Measurements from ENCODE around the gene MYL7. TPM values are rescaled to one million over a fixed set of nuclear protein-coding genes. Genes with fewer than 3 reads are reported as not detected.
A peak's percentile ranks its signal among the peaks of the same experiment; 100 is the strongest.

Gene MYL7
- total and polyA plus RNA-seq, 2 donors (not counting 3 experiments of a cell fraction or from before 2014, with no cell fraction given), result not detected

DNA sequence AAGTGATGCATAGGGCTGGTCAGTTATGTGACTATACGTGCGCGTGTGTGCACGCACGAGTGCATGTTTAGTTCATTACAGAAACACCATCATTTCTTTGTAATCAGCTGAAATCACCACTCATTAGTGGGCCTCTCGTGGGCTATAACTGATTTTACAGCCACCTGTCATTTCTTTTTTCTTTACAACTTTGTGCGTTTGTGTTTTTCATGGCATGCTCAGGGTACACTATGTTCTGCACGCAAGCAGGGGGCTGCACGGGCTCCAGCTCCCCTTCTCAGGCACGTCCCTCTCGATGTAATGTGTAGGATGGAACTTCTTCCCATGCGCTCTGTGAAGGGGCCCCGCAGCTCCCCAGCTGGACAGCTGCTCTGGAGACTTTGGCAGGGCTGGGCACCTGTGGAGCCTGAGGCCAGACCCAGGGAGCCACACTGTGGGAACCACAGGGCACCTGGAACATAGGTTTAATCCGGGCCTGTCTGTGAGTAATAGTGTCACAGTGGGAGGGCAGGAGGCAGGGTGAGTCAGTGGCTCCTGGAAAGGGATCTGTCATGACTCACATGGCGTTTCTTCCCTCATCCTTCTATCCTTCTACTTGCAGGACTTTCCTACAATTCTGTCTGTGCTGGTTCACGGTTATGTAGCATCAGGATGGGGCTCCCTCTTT, 43.2 kb upstream of the MYL7 start:
- BruUV-seq (replicated peaks), result no TSS peak
- peaks cover 5% of the 10 kb centered on the region for H3K4me1 ChIP-seq (ENCODE audit: control insufficient read depth, extremely low read depth, insufficient read depth, low read length)
- H3K9me3 ChIP-seq (replicated peaks; ENCODE audit: control insufficient read depth, insufficient read depth, low read length), result no peaks in the 10 kb centered on the region
- H2AFZ ChIP-seq (ENCODE audit: low read depth, low read length), result no peak overlapping the region
- no peak overlapping the region for H3K4me3 ChIP-seq (replicated peaks in 1 of 3; ENCODE audit: insufficient read depth in 1 of 3, low read depth in 1 of 3, low read length in 3 of 3)
- ChIA-PET CTCF (no interaction called here), POLR2A (no interaction called here)
- dilution Hi-C loops (cut with MboI; ENCODE audit: extremely low pct_ligation_motif_present, low sequenced_read_pairs), result no loop called here
- DNase-seq (ENCODE audit: low read depth, low spot score), result peak; percentile 34
- no peak overlapping the region for H3K27ac ChIP-seq (ENCODE audit: insufficient read depth, low read depth, low read length)
- no peaks in the 10 kb centered on the region for H3K79me2 ChIP-seq (ENCODE audit: control insufficient read depth, insufficient read depth, low read length)
- intact Hi-C loops (cut with micrococcal nuclease), result no loop called here
- no peaks in the 10 kb centered on the region for H4K20me1 ChIP-seq (replicated peaks; ENCODE audit: control insufficient read depth, extremely low read depth, insufficient read depth, low read length)
- H3K36me3 ChIP-seq (ENCODE audit: control insufficient read depth in 2 of 2, extremely low read depth in 1 of 2, insufficient read depth in 2 of 2, low read length in 2 of 2), result no peaks in the 10 kb centered on the region
- no peak overlapping the region for H3K4me2 ChIP-seq (ENCODE audit: insufficient read depth, low read length)
- H3K9ac ChIP-seq (replicated peaks; ENCODE audit: extremely low read depth, insufficient read depth, low read length), result no peak overlapping the region
- FAIRE-seq, result peak; percentile 71
- peaks cover 7 to 12% of the 10 kb centered on the region in 2 experiments for H3K27me3 ChIP-seq (ENCODE audit: control insufficient read depth in 2 of 2, insufficient read depth in 2 of 2, low read length in 2 of 2)
- TF ChIP-seq EZH2 (IDR thresholded peaks at IDR 0.05; ENCODE audit: borderline replicate concordance, low read depth, low read length, severe bottlenecking), result no peak
- TF ChIP-seq POLR2AphosphoS5 (IDR thresholded peaks at IDR 0.05; ENCODE audit: insufficient read depth, low read depth, low read length), result no peak
- TF ChIP-seq POLR2A (IDR thresholded peaks at IDR 0.05; ENCODE audit: low read depth, low read length), result no peak
- peak; percentile 82 for TF ChIP-seq FOS (IDR thresholded peaks at IDR 0.05; ENCODE audit: borderline replicate concordance, insufficient read depth, low read length)
- no peak for TF ChIP-seq GATA2 (IDR thresholded peaks at IDR 0.05; ENCODE audit: insufficient read depth, insufficient read length, low read depth, low read length)
- no peak for TF ChIP-seq MYC (IDR thresholded peaks at IDR 0.05; ENCODE audit: low read depth, low read length)
- TF ChIP-seq, protein P1, sequence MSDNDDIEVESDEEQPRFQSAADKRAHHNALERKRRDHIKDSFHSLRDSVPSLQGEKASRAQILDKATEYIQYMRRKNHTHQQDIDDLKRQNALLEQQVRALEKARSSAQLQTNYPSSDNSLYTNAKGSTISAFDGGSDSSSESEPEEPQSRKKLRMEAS (IDR thresholded peaks at IDR 0.05; ENCODE audit: insufficient read depth, insufficient read length), result no peak
- peak; percentile 20 for TF ChIP-seq JUN (IDR thresholded peaks at IDR 0.05; ENCODE audit: borderline replicate concordance, insufficient read depth, insufficient read length, low read depth)
- TF ChIP-seq, protein P2, sequence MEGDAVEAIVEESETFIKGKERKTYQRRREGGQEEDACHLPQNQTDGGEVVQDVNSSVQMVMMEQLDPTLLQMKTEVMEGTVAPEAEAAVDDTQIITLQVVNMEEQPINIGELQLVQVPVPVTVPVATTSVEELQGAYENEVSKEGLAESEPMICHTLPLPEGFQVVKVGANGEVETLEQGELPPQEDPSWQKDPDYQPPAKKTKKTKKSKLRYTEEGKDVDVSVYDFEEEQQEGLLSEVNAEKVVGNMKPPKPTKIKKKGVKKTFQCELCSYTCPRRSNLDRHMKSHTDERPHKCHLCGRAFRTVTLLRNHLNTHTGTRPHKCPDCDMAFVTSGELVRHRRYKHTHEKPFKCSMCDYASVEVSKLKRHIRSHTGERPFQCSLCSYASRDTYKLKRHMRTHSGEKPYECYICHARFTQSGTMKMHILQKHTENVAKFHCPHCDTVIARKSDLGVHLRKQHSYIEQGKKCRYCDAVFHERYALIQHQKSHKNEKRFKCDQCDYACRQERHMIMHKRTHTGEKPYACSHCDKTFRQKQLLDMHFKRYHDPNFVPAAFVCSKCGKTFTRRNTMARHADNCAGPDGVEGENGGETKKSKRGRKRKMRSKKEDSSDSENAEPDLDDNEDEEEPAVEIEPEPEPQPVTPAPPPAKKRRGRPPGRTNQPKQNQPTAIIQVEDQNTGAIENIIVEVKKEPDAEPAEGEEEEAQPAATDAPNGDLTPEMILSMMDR (IDR thresholded peaks at IDR 0.05; ENCODE audit: extremely low read depth in 1 of 2, insufficient read depth in 1 of 2, low read depth in 1 of 2, low read length in 2 of 2), result no peak
- no peaks in the 10 kb centered on the region for H3K9me1 ChIP-seq (replicated peaks; ENCODE audit: control insufficient read depth, extremely low read depth, insufficient read depth, low read length)

Measured in endothelial cell of umbilical vein (primary cell).